ENCODE data around the gene PNP.
"Not testable (repeated sequence)": the region's sequence is repeated elsewhere in the genome, so short reads cannot be mapped to it uniquely, and the experiment has no call there.

GRCh38 chr14:20506276-20506675 is 37.1 kb downstream of the PNP start:
- not testable (repeated sequence) for TF ChIP-seq ZBTB33 (IDR thresholded peaks at IDR 0.05); CTCF (IDR thresholded peaks at IDR 0.05; ENCODE audit: low read depth, low read length, missing input control); MAX (IDR thresholded peaks at IDR 0.05); SP1 (IDR thresholded peaks at IDR 0.05); FOXA1 (IDR thresholded peaks at IDR 0.05); RAD21 (IDR thresholded peaks at IDR 0.05); REST (IDR thresholded peaks at IDR 0.05); HNF4A (conservative IDR thresholded peaks at IDR 0.05); JUND (IDR thresholded peaks at IDR 0.05); EGR1 (IDR thresholded peaks at IDR 0.05; ENCODE audit: low read depth in 2 of 2); GABPA (IDR thresholded peaks at IDR 0.05 in 1 of 2, conservative IDR thresholded peaks at IDR 0.05 in 1 of 2); YY1 (IDR thresholded peaks at IDR 0.05); TAF1 (conservative IDR thresholded peaks at IDR 0.05)

Data from liver (tissue), 3 donors.